ENCODE results near the gene KCNG2.
"Not testable (repeated sequence)": the region's sequence is repeated elsewhere in the genome, so short reads cannot be mapped to it uniquely, and the experiment has no call there.

KCNG2 gene

DNA sequence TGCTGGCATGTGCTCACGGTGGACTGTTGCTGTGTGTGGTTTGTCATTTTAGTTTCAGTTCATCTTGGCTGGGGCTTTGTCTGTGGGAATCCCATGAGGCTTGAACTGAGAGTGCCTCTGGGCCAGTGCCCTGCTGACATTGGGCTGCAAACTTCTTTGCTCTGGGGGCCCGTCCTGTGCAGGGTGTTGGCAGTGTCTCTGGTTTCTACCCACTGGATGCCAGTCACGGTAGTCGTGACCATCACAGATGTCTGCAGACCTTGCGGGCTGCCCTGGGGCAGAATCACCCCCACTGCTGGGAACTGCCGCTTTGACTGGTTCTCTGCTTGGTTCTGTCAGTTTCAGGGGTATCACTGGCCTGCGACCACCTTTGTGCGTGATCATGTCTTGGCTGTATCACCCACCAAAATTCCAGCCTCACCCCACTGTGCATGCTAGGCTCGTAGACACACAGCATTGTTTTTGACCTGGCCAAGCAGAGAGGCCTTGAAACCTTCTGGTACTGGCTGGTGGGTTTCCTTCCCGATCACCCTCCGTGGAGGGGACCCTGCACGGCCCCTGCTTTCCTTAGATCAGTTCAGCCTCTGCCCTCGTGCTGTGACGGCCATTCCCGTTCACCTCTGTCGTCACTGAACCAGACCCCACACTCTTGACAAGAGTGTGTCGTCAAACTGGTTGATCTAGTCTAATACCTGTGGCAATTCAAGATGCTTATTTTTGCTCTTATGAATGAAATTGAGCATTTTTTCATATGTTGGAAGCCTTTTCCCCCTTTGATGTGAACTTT lies 57.6 kb downstream of the KCNG2 start:
- FAIRE-seq: no peak

DNA sequence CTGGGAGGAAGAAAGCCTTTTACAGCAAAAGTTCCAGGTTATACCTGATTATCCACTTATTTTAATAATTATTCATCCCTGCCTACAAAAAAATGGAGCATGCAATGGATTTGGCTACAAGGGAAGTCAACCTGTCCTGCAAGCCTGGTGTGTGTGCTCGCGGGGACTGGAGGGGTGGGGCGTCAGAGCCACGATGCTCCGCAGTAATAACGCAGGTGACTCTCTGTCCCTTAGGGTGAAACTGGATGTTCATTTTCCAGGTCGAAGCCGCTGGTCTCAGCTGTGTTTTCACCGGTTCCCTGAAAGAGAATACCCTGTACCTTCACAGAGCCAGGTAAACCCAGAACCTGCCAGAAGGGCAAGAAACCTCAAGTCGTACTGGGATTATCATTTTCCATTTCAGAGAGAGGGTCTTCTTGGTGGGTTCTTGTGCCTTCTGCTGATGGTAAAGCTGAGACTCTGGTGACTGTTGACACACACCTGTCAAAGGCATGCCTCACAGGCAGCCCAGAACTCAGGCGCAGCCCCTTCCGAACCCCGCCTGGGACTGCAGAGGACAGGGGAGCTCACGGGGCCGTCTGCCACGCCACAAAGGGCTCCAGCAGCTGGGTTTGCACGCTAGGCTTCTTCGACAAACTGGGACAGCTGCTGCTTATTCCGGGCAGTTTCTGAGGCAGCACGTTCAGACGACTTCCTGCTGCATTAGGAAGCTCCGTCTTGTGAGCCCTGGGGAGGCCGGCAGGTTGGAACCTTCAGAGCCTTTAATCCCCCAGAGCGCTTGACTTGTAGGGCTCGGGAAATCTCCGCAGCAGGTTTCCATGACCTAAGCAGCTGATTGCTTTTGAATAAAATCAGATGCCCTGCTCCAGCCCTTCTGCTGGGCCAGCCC lies 58.6 kb downstream of the KCNG2 start:
- no peak for FAIRE-seq

DNA sequence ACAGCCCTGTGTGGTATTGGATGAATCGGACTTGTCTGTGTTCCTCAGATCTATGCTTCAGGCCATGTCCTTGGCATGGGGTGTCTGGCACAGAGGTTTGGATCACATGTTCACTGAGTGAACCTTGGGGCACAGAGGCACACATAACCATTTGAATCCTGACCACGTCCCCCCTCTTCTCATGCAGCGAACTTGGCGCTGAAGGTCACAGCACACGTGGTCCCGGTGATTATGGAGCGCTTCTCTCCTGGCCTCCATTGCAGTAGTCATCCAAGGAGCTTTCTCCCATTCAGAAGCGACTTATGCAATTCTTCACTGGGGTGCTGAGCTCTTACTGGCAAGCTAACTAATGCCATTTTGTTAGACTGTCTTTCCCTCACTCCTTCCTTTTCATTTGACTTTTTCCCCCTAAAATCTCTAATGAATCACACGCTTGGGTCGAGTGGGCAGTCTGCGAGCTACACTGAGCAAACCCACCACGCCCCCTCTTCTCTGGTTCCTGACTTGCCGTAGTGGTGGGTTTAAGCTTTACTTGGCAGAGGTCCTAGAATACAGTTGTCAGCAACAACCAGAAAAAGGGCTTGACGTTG lies 59.4 kb downstream of the KCNG2 start:
- FAIRE-seq: no peak

DNA sequence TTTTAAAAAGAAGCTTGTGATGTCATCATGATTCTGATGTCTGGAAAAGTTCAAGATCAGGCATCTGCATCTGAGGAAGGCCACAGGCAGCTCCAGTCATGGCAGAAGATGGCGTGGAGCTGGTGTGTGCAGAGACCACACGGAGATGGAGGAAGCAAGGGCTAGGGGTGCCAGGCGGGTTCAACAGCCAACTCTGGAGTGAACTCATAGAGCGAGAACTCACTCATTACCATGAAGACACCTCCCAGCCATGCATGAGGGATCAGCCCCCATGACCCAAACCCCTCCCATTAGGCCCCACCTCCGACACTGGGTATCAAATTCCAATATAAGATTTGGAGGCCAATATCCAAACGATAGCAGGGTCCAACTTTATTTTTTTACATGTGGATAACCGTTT lies 61.6 kb downstream of the KCNG2 start:
- FAIRE-seq: no peak

DNA sequence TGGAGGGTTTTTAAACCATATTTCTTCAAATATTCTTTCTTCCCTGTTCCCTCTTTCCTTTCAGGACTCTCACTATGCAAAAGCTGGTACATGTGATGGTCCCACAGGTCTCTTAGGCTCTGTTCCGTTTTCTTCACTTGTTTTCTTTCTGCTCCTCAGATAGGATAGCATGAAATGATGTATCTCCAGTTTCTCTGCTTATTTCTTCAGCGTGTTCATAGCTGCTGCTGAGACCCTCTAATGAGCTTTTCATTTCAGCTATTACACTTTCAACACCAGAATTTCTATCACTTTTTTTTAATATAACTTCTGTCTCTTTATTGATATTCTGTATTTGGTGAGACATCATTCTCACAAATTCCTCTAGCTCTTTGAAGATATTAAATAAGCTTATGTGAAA lies 63.9 kb downstream of the KCNG2 start:
- no peak for FAIRE-seq

DNA sequence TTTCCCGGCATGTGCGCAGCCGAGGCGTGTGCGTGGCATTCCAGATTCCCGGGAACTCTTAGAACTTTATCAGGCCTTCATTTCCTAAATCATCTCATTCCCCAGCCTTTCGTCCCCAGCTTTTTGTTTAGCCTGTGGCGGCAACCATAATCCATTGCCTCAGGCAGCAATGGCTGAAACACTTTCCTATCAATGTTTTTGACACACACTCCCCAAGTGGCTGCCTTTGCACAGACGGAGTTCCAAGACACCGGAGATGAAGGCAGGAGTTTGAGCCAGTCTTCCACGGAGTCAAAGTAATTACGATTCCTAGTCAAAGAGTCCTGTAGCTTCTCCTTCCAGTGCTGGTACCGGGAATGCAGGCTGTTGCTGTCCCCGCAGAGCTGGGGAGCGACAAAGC lies 64.8 kb downstream of the KCNG2 start:
- no peak for FAIRE-seq

DNA sequence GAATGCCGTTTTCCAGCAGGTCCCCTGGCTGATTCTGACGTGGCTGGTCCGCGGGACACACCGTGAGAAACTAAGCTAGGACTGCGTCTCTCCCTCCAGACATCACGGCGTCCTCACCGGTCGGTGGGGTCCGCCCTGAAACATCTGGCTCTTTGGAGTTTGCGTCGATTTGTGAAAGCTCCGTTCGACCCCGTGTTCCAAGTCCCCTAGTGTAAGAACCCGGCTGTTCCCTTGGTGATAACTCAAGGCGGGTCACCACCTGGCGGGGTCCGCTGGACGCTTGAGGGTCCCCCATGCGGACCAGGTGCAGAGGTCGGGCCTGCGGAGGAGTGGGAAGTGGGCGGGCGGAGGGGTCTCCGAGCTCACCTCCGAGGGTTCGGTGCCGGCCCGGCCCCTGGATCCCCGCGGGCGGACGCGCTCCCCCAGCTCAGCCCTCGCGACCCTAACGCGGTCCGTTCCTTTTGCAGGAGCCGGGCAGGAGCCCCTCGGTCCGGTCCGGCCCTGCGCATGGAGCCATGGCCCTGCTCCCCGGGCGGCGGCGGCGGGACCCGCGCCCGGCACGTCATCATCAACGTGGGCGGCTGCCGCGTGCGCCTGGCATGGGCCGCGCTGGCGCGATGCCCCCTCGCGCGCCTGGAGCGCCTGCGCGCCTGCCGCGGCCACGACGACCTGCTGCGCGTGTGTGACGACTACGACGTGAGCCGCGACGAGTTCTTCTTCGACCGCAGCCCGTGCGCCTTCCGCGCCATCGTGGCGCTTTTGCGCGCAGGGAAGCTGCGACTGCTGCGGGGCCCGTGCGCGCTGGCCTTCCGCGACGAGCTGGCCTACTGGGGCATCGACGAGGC lies 65.6 kb downstream of the KCNG2 start:
- FAIRE-seq: no peak

DNA sequence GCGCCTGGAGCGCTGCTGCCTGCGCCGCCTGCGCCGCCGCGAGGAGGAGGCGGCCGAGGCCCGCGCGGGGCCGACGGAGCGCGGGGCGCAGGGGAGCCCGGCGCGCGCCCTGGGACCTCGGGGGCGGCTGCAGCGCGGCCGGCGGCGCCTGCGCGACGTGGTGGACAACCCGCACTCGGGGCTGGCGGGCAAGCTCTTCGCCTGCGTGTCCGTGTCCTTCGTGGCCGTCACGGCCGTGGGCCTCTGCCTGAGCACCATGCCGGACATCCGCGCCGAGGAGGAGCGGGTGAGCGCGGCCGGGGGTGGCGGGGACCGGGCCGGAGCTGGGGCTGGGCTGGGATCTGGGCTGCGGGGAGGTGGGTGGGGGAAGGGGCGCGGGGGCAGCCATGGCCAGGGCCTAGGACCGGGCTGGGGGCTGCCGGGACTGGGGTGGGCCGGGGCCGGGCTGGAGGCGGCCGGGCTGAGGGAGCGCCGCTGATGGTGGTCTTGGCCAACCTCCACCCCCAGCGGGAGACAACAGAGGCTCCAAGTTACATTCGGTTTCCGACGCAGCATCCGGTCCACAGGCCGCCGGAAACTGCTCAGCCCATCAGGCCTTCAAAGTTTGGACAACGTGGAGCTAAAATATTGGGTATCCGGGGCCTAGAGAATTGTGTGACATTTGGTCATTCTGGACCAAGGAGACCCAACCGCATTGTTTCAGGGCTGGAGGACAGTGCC lies 66.4 kb downstream of the KCNG2 start:
- FAIRE-seq: no peak

DNA sequence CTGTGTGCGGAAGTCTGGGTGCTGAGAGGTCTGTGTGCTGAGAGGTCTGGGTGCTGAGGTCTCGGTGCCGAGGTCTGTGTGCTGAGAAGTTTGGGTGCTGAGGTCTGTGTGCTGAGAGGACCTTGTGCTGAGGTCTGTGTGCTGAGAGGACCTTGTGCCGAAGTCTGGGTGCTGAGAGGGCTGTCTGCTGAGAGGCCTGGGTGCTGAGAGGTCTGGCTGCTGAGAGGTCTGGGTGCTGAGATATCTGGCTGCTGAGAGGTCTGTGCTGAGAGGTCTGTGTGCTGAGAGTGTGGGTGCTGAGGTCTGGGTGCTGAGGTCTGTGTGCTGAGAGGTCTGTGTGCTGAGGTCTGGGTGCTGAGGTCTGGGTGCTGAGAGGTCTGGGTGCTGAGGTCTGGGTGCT lies 67.2 kb downstream of the KCNG2 start:
- not testable (repeated sequence) for FAIRE-seq

DNA sequence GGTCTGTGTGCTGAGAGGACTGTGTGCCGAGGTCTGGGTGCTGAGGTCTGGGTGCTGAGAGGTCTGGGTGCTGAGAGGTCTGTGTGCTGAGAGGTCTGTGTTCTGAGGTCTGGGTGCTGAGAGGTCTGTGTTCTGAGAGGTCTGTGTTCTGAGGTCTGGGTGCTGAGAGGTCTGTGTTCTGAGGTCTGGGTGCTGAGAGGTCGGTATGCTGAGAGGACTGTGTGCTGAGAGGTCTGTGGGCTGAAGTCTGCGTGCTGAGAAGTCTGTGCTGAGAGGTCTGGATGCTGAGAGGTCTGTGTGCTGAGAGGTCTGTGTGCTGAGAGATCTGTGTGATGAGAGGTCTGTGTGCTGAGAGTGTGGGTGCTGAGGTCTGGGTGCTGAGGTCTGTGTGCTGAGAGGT lies 68.2 kb downstream of the KCNG2 start:
- not testable (repeated sequence) for FAIRE-seq

DNA sequence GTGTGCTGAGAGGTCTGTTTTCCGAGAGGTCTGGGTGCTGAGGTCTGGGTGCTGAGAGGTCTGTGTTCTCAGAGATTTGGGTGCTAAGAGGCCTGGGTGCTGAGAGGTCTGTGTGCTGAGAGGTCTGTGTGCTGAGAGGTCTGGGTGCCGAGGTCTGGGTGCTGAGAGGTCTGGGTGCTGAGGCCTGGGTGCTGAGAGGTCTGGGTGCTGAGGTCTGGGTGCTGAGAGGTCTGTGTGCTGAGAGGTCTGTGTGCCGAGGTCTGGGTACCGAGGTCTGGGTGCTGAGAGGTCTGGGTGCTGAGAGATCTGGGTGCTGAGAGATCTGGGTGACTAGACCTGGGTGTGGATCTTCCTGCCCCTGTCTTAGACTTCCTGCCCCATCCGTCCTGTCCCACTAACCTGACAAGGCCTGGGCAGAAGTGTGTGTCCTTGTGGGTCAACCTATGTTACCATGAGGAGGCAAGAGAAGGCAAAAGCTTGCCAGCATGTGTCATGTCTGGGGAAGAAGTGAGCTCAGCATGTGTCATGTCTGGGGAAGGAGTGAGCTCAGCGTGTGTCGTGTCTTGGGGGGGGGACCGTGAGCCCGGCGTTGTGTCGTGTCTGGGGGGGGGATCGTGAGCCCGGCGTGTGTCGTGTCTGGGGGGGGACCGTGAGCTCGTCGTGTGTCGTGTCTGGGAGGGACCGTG lies 69.3 kb downstream of the KCNG2 start:
- FAIRE-seq: no peak

DNA sequence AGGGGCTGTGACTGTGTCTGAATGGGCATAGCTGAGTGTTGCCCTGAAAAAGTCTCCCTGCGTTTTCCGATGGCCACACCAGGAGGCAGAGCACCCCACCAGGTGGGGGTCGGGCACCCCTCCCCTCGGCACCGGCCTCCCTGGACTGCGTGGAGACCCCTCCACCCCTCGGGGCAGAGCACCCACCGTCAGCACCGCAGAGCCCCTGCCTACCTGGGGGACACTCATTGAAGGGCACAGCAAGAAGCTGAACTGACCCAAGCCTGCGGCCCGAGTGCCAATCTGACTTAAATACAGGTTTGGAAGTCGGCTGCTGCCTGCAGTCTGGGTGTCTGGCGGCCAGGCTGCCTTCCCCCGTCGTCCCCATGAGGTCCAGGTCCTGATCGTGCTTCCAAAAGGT lies 69.9 kb downstream of the KCNG2 start:
- no peak for FAIRE-seq

DNA sequence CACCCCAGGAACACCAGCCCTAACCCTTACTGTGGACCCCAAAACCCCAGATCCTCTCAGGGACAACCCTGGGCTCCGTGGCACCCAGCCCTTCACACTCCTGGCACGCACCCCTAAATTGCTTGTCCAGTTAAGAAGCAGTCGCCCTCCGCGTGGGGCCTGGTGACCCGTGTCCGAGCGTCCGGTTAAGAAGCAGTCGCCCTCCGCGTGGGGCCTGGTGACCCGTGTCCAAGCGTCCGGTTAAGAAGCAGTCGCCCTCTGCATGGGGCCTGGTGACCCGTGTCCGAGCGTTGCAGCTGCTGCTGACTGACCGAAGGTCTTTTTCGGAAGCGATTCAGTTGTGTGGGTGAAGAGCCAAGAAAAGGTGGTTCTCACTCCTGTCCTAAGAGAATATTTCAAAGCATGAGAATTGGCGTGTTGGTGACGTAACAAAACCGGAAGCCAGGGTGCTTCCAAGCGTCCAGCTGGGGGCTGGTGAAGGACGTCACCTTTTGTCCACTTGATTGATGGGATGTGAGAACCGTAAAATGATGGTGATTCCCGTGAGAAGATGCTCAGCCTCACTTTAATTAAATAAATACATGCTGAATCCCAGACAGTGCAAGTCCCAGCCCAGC lies 70.5 kb downstream of the KCNG2 start:
- no peak for FAIRE-seq

DNA sequence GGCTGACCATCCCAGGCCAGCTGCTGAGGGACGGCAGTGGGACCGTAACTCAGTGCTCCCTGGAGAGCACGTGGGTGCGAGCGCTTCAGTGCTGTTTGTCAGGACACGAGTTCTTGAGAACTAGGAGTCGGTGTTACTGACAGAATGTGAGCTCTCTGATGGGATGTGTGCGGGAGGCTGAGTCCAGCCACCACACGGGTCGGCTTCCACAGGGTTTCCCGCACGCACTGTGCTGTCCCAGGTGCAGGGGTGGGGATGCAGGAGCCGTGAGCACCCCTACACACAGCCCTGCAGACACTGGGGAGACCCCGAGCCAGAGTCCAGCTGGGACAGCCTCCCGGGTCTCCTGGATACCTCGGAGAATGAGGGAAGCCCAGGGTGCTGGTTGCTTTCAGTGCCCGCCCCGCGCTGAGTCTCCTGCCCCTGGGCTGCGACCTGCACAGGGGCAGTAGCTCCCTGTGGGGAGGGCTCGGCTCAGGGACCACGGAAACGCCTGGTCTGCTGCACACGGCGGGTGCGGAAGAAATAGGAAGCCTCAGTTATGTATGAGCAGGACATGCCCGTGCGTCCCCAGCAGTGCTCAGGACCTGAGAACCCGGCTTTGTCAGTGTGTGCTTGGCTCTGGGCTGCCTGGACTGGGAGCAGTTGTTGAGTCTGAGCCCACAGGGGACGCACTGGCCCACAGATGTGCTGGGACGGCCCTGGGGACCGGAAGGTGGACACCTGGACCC lies 71.2 kb downstream of the KCNG2 start:
- FAIRE-seq: no peak

DNA sequence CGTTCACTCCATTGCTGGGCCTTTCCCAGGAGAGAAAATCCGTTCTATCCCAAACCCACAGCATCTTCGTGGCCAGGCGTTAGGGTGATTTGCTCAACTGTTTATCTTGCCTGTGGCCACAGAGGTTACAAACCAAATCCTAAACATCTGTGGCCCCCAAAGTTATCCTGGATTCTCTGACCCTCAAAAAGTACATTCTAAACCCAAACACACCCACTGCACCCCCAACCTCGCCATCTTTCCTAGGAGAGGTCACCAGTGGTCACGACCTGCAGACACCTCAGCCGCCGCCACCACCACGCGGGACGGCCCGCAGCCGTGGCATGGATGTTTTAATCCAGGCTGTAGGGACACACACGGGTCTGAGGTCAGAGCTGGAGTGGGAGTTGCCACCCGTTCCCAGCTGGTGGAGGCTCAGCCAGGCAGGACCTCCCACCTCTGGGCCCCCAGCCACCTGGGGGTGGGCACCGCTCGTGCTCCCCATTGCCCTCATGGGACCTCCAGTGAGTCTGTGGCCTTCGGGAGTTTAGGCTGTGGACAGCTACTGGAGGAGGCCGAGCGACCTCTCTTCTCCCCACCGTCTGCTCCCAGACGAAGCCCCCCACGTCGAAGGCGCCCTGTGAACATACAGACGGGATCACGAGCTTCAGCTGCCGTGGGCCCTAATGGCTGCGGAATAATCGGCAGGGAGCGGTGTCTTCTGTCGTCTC lies 72.0 kb downstream of the KCNG2 start:
- no peak for FAIRE-seq

DNA sequence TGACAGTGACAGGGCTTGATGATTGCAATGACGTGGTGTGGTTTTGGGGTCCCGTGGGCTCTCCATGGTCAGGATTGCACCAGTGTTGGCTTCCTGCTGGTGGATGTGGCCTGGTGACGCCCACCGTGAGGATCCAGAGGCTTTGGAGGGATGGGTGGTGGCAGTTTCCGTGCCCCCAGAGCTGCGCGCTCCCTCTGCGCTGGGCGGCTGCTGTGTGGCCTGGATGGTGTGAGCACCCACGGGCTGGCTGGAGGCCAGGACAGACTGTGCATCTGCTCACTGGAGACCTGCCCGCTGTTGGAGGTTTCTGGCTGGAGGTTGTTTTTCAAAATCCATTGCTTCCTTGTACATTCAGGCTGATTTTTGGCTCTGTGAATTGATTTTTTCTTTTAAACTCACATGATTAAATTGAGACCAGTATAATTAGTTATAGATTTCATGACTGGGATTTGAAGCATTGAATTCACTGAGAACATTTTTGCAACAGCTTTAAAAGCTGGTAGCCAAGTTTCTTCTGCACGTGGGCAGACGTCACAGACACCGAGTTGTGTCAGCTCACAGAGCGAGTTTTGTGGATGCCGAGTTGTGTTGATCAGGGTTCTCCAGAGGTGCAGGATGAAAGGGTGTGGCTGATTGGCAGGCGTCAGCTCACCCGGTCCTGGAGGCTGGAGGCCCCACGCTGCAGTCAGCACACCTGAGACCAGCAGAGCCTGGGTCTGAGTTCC lies 72.7 kb downstream of the KCNG2 start:
- no peak for FAIRE-seq

DNA sequence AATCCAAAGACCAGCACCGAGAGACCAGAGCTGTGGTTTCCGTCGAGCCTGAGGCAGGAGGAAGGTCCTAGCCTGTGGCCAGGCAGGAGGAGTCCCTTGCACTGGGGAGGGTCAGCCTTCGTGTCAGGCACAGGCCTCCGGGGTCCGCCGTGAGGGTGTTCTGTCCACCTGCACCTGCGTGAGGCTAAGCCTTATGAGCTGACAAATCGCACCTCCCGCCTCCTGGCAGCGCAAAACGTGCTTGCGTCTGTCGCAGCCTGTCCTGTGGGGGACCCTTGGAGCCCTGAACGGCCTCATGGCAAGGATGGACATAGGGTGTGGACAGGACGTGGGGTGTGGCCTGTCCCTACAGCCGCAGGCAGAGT lies 73.3 kb downstream of the KCNG2 start:
- FAIRE-seq: no peak

DNA sequence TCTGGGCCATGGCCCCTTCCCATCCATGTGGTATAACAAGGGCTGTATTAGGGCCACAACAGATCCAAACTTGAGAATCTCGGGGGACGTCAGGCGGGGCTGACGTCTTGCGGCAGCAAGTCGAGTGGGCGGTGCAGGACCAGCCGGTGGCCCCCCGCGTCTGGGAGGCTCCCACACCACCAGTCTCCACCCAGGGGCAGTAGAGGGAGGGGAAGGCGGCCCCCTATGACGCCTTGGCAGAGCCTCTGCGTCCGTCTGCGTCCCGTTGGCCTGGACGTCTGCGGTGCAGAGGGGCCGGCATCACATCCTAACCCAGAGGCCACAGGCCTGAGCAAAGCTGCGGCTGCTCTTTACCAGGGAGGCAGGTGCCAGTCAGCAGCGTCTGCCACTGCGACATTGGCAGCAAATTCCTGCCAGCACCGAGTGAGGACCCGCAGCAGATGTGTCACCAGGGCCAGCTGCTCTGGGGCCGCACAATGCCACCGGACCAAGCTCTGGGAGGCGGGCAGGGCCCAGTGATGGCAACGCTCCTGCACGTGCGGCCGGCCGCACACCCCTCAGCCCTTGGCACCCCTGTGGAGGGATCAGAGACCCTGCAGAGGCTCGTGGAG lies 73.8 kb downstream of the KCNG2 start:
- FAIRE-seq: no peak

Data from TTC549 (cell line).